SHP77 (cell line): ENCODE results near the gene FRYL.
"Not testable (repeated sequence)": the region's sequence is repeated elsewhere in the genome, so short reads cannot be mapped to it uniquely, and the experiment has no call there.

Source experiments
- DNase-seq, 2 experiments: peaks; one replicate each; lab custom pipeline; 2025; lab: John Stamatoyannopoulos, UW

The FRYL gene

DNA sequence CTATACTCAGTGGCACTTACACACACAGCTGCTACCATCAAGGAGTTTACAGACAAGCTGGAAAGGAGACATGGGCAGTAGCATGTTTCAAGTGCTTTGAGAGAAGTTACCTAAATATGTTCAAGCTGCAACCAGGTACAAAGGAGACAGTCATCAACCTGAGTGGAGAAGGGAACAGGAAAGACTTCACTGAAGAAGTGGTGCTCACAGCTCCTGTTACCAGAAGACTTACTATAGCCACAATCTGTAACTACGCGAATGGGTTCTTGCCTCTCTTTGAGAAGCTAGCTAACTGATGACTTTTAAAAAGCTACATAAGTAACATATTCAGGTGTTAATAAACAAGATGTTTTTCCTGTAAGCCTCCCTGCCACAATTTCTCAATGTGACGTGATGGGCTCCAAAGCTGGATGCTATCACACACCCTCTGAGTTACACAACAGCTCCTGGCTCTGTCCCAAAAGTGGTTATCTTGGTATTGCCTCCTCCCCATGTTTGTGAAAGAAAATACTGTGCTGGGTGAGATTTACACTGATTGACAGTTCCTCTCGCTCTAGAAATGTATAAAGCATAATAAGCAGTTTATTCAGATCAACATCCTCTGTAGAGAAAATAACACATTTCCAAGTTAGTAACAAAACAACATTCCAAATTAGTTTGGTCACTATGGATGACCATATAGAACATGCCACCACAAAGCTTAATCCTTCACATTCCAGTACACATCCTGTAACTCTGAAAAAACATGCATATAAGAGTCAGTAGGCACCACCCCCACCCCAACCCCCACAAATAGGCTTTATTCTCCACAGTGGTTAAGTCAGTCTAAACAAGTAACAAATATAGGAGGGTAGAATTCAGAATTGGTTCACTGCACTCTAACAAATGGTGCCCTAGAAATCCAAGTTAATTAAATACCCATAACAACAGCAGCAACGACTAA is 81.8 kb downstream of the FRYL start:
- no peak for DNase-seq

GRCh38 chr4:48697516-48697915 is 82.6 kb downstream of the FRYL start:
- not testable (repeated sequence) for DNase-seq

- no peak for DNase-seq
Measured at GRCh38 chr4:48694824-48695223, 85.3 kb downstream of the FRYL start.

DNA sequence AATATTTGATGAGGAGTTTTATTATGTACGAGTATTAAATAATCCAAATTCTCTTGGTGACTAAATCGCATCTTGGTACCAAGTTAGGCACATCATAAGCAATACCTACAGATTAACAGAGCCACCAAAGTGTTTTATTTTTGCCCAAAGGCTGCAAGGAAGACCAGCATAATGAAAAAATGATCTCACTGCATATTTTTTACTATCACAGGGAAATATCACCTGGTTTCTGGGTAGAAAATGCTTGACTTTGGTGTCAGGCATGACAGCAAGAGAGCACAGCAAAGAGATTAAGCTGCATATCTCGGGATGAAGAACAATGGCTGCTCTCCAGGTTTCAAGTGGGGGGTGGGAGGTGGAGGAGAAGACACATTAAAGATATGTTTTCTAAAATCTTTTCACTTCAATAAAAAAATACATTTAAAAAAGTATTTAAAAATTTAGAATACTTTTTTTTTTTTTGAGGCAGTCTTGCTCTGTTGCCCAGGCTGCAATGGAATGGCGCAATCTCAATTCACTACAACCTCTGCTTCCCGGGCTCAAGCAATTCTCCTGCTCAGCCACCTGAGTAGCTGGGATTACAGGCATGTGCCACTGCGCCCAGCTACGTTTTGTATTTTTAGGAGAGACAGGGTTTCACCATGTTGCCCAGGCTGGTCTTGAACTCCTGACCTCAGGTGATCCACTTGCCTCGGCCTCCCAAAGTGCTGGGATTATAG is 86.1 kb downstream of the FRYL start:
- DNase-seq: no peak

DNA sequence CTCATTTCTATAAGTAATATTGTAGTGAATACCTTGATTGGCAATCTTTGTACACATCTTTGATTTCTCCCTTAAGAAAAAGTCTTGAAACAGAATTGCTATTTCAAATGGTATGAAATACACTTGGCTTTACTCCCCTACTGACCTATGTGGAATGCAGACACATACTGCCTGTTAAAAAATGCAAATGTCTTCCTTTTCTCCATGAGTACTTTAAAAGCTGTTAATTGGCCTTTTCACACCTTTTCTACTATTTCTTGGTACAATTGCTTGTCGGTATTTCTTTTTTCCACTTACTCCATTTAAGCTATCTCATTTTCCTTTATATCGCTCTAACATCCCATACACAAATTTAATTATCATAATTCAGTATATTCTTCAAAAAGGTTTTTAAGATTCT is 87.2 kb downstream of the FRYL start:
- DNase-seq: no peak

DNA sequence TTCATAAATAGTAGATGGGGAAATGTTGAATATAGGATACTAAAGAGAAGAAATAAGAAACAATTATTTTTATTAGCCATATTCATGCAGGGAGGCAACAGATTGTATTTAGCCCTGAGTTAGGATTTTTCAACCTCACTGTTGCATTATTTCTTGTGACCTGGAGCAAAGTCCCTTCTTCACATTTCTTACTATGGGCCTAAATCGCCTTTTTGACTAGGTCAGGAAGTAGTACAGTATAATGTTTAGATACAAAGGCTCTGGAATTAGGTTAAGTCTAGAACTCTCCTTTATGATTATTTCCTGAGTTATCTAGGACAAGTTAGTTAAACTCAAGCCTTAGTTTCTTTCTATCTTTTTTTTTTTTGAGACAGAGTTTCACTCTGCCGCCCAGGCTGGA is 88.0 kb downstream of the FRYL start:
- no peak for DNase-seq

DNA sequence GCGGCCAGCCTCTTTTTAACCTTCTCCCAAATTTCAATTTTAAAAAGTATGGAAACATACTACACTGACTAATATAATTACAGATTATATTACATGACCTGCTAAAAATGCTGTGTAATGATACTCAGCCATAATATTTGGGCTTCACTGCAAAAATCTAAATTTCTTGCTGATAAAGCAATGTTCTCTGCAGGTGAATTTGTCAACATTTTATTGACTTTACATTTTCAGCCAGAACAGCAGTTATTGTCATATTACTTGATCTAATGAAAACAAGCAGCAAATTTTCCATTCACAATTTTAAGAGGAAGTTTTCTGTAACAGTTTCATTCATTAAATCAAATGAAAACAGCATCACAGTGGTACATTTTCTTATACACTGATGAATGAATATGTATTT is 91.1 kb downstream of the FRYL start:
- DNase-seq: no peak

DNA sequence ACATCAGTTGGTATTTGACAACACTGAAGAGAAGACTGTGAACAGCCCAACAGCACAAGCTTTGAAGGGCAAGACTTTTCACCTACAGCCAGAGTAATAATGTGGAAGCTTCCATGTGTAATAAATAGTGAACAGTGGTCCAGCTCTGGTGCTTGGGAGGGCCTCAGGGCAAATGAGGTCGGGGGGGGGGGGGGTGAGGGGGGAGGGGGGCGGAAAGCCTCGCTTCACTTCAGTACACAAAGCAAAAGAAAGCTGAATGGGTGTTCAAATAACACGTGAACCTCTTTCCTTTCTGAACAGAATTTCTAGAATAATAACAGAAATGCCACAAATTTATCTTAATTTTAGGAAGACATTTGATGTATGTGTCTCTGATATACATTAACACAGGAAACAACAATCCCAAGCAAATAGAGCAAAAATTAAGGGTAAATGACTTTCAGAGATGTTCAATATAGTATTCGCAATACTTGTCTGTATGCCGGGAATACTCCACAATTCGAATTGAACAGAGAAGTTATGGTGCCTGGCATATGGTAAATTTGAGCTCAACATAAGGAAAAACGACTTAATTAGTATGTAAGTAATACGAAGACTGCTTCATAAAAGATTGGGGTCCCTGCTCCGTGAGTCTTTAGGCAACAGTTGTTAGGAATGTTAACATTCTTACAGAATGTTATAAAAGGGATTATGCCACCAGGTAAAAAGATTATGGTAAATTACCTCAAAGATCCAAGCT is 92.6 kb downstream of the FRYL start:
- DNase-seq: no peak

- DNase-seq: no peak
Measured at GRCh38 chr4:48686369-48686768, 93.7 kb downstream of the FRYL start.

DNA sequence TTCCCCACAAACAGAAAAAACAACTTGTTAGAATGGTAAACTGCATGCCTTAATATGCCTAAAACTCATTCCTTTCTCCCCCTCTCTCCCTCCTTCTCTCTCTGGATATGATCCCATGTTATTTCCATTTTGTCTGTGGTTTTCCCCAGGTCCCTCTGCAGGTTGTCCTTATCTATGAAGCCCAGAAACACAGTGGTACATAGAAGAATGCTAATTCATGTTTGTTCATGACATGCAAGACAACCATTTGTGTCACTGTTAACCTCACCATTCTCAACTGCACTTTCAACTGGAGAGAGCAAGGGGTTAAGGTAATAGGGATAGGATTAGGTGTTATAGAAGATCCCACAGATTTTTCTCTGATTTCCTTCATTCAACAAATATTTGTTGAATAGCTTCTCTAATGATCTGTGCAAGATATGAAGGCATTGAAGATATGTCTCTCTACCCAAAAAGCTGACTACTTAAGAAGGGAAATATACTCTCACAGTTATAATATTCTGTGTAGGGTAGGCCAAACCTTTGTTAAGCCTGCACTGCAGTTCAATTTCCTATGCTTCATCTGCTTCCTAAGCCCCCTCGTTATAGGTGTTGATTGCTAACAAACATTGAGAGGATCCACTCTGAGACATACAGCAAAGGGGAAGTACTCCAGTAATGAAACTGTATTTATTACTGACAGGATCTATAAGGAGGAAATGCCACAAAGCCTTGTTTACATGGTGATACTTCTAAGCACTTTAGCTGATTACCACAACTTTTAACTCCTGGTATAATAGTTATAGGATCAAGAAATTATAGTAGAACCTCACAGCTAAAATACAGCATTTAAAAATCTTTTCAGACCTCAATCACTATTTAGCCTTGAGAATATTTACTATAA is 96.1 kb downstream of the FRYL start:
- no peak for DNase-seq

DNA sequence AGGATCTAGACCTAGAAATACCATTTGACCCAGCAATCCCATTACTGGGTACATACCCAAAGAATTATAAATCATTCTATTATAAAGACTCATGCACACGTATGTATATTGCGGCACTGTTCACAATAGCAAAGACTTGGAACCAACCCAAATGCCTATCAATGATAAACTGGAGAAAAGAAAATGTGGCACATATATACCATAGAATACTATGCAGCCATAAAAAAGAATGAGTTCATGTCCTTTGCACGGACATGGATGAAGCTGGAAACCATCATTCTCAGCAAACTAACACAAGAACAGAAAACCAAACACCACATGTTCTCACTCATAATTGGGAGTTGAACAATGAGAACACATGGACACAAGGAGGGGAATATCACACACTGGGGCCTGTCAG is 97.2 kb downstream of the FRYL start:
- not testable (repeated sequence) for DNase-seq

- no peak for DNase-seq
Measured at GRCh38 chr4:48681856-48682255, 98.2 kb downstream of the FRYL start.

DNA sequence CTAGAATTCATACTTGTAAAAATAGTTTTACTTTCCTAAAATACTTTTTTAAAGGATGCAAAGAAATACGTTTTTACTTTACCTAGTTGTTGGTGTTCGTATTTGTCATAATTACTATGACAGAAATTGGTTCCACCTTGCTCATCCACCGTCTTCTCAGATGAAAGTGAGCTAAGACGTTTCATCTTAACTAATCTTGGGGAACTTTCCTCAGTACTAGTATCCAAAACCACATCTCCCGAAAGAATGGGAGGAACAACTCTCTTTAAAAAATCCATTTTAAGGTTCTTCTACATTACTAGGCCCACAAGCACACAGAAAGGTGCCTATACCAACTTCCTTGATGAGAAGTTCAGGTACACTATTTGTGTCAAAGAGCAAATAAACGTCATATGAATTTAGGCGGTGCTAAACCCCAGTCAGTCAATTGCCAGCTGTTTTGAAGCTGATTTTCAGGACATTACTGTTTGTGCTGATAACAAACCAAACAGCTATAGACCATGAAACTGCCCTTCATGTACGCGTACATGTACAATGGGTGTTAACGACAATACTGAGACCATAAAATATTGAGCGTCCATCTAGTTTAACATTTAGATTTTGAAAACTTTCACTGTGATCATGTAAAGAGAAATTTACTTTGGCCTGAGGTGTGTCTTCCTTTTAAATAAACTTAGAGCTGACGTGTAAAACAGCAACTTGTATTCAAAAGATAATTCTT is 99.1 kb downstream of the FRYL start:
- DNase-seq: no peak

GRCh38 chr4:48673537-48673936 is 106.5 kb downstream of the FRYL start:
- DNase-seq: no peak

GRCh38 chr4:48670587-48670986 is 109.5 kb downstream of the FRYL start:
- no peak for DNase-seq

GRCh38 chr4:48669086-48669485 is 111.0 kb downstream of the FRYL start:
- no peak for DNase-seq

DNA sequence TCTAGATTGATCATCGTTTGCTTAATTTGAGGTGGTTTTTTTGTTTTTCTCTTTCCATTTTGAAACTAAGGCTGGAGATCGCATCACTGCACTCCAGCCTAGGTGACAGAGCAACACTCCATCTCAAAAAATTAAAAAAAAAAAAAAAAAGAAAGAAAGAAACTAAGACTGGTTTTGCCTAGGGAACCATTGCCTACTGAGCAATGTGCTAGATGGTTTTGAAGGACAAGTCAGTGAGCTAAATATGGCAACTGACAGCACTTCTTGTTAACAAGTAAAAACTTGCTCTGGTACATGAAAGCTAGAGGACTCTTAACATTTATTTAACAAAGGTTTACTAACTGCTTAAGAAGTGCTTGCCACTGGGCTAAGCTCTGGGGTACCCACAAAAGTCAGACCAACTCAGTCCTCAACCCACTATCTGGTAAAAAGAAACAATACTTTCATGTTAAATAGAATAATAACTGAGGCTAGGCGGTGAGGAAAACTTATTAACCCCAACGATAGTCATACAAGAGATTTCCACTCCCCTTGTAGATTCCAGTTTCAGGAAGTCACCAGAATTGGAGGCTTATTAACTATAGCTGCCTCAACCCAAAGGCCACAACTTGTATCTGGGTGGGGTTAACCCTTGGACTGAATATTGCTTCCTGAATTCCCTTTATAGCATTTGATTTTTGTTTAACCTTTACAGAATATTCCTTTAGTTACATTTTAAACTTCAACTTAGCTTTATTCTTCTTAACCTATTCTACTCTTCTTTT is 111.6 kb downstream of the FRYL start:
- no peak for DNase-seq

GRCh38 chr4:48667148-48667547 is 112.9 kb downstream of the FRYL start:
- DNase-seq: no peak

DNA sequence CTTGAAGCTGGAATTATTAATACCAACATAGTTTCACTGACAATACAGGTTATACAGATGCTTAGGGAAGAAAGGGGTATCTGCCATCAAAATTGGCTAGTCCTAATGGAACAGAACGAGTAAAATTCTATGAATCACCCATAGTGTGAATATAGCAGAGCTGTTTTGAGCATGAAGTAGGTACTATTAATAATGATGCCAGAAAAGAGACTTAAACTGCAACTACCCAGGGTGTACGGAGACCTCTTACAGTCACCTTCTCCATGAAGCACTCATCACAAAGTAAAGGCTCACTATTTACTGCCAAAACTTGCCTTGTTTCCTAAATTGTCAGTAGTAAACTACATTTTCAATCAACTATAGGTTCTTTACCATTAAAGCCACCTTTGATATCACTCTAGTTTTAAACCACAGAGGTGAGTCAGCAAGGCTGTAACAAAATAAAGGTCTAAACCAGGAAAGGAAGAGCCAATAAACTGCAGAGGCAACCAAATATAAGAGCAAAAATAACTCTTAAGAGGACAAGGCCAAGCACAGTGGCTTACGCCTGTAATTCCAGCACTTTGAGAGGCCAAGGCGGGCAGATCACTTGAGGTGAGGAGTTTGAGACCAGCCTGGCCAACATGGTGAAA is 114.4 kb downstream of the FRYL start:
- no peak for DNase-seq

- no peak for DNase-seq
Measured at GRCh38 chr4:48664938-48665337, 115.1 kb downstream of the FRYL start.
